Bronchial epithelial cell (primary cell): ENCODE results near the gene AGBL5. TPM values are rescaled to one million over a fixed set of nuclear protein-coding genes. Genes with fewer than 3 reads are reported as not detected.
A peak's percentile ranks its signal among the peaks of the same experiment; 100 is the strongest.

ENCODE experiments used
- DNase-seq: peaks from one replicate; pipeline ENCODE4 v3.0.0-alpha.2; 2010; ENCODE audit warnings: low read depth
- FAIRE-seq: peaks from 2 replicates; lab custom pipeline; 2011; peaks lifted over from hg19 to GRCh38; lab: Jason Lieb, UNC
- H3K27me3 ChIP-seq: 2 replicates; pipeline ENCODE4 v1.5.1; 2011; ENCODE audit warnings: low read length; ENCODE audit not compliant: control insufficient read depth, insufficient read depth
- H3K36me3 ChIP-seq: 2 replicates; pipeline ENCODE4 v1.5.1; 2011; ENCODE audit warnings: low read length; ENCODE audit not compliant: control insufficient read depth, insufficient read depth
- H3K4me3 ChIP-seq: 2 replicates; pipeline ENCODE4 v1.5.1; 2011; ENCODE audit warnings: mild to moderate bottlenecking, low read depth, low read length, control low read depth
- CTCF ChIP-seq: IDR thresholded peaks from 2 replicates; pipeline ENCODE4 v1.5.1; 2011; ENCODE audit warnings: mild to moderate bottlenecking, moderate library complexity, low read length, control low read depth, inconsistent platforms; ENCODE audit not compliant: insufficient read depth, severe bottlenecking
- total RNA-seq: library from RNA; depleted of rRNA; stranded (reverse); fragments of >200 nt; gene quantifications from 2 replicates; pipeline ENCODE4 v1.2.1, GENCODE V29; 2014

The AGBL5 gene
- total RNA-seq, 1 donor from 2014 or later: 9.2 TPM

- DNase-seq (no peak), FAIRE-seq (no peak)
- Histone ChIP-seq H3K27me3 (no peaks in the 10 kb centered on the region), H3K36me3 (peaks cover 4% of the 10 kb centered on the region), H3K4me3 (no peak overlapping the region)
- no peak for TF ChIP-seq CTCF
Measured at GRCh38 chr2:27019931-27020855, 31.3 kb upstream of the AGBL5 start.

GRCh38 chr2:27021253-27022049 is 30.0 kb upstream of the AGBL5 start:
- peaks cover 8% of the 10 kb centered on the region for H3K36me3 ChIP-seq
- FAIRE-seq: no peak
- TF ChIP-seq CTCF: no peak
- H3K4me3 ChIP-seq: no peak overlapping the region
- no peak for DNase-seq
- H3K27me3 ChIP-seq: no peaks in the 10 kb centered on the region

GRCh38 chr2:27023740-27024139 is 27.7 kb upstream of the AGBL5 start:
- H3K4me3 ChIP-seq: no peak overlapping the region
- no peaks in the 10 kb centered on the region for H3K27me3 ChIP-seq
- no peak for TF ChIP-seq CTCF
- FAIRE-seq: no peak
- H3K36me3 ChIP-seq: peaks cover 12% of the 10 kb centered on the region
- no peak for DNase-seq

- FAIRE-seq (no peak), DNase-seq (no peak)
- TF ChIP-seq CTCF: peak; percentile 17
- no peaks in the 10 kb centered on the region for H3K27me3 ChIP-seq
- H3K36me3 ChIP-seq: peaks cover 12% of the 10 kb centered on the region
- no peak overlapping the region for H3K4me3 ChIP-seq
Measured at GRCh38 chr2:27024188-27024587, 27.3 kb upstream of the AGBL5 start.

- Histone ChIP-seq H3K27me3 (no peaks in the 10 kb centered on the region), H3K36me3 (peaks cover 13% of the 10 kb centered on the region), H3K4me3 (no peak overlapping the region)
- DNase-seq (no peak), FAIRE-seq (no peak)
- TF ChIP-seq CTCF: no peak
Measured at GRCh38 chr2:27024812-27025211, 26.7 kb upstream of the AGBL5 start.
